Frontal cortex (tissue), 4 donors: ENCODE data around the gene CHRNB2. TPM values are rescaled to one million over a fixed set of nuclear protein-coding genes. Genes with fewer than 3 reads are reported as not detected.

Source experiments
- DNase-seq, 2 donors: peaks; one replicate each; pipeline ENCODE4 v3.0.0; 2012; ENCODE audit warnings: low spot score in 2 of 2
- FAIRE-seq: peaks from 2 replicates; lab custom pipeline; 2012; peaks lifted over from hg19 to GRCh38; lab: Jason Lieb, UNC
- total RNA-seq: library from RNA; depleted of rRNA; stranded (reverse); fragments of >200 nt; gene quantifications from one replicate; pipeline ENCODE4 v1.2.3, GENCODE V29; 2014
- donor health status: control.
- donor health status: control.
- donor health status: control.

CHRNB2 gene
- total RNA-seq, 1 donor from 2014 or later: 17.9 TPM

- DNase-seq (no peak), FAIRE-seq (no peak)
Observed at GRCh38 chr1:154626456-154627256, 59.1 kb downstream of the CHRNB2 start.

GRCh38 chr1:154627257-154628120 lies 59.9 kb downstream of the CHRNB2 start:
- DNase-seq (peak; percentile 71), FAIRE-seq (no peak)

- FAIRE-seq (no peak), DNase-seq (no peak)
Observed at GRCh38 chr1:154628121-154628405, 60.5 kb downstream of the CHRNB2 start.

- no peak for FAIRE-seq
- no peak for DNase-seq
Observed at GRCh38 chr1:154629061-154629674, 61.6 kb downstream of the CHRNB2 start.

Other genes starting within 250 kb of the CHRNB2 start
- not detected for gene AQP10, start 246.7 kb upstream of the CHRNB2 start, total RNA-seq
- 25.3 TPM for gene ATP8B2, start 242.3 kb upstream of the CHRNB2 start, total RNA-seq
- gene IL6R, start 162.4 kb upstream of the CHRNB2 start, total RNA-seq: 3.3 TPM
- gene TDRD10, start 65.6 kb upstream of the CHRNB2 start, total RNA-seq: 0.41 TPM
- gene SHE, start 65.4 kb upstream of the CHRNB2 start, total RNA-seq: 2.0 TPM
- gene UBE2Q1, start 9.1 kb upstream of the CHRNB2 start, total RNA-seq: 25.3 TPM
- gene ADAR, start 40.4 kb downstream of the CHRNB2 start, total RNA-seq: 63.2 TPM